ENCODE data around the gene UTS2B. TPM values are rescaled to one million over a fixed set of nuclear protein-coding genes. Genes with fewer than 3 reads are reported as not detected.

Gene UTS2B
- polyA plus RNA-seq, 1 of the 3 experiments (the other 2 are of a cell fraction) = 0.03 TPM

- CTCF ChIA-PET = interaction anchor here (0.9 kb wide), 1 partner anchor 22 kb away, joined by 3 read pairs; no protein-coding TSS in a partner anchor
Measured at GRCh38 chr3:191342006-191342405, 11.7 kb upstream of the UTS2B start.

More at GRCh38 chr3:191342006-191342405, 11.7 kb upstream of the UTS2B start:
- H3K4me2 ChIP-seq = no peak overlapping the region
- H2AFZ ChIP-seq (ENCODE audit: low read depth) = no peak overlapping the region
- H3K9me2 ChIP-seq = no peaks in the 10 kb centered on the region
- no peak overlapping the region for H3K9ac ChIP-seq
- no peak for DNase-seq
- WGBS (ENCODE audit: low lambda C conversion rate) = 75% methylated on average over 2 of the region's 2 CpGs
- POLR2A ChIA-PET = no interaction called here
- H3K27me3 ChIP-seq (ENCODE audit: insufficient read depth) = no peaks in the 10 kb centered on the region
- peaks cover 0 to 30% of the 10 kb centered on the region in 2 experiments; a peak in 2 of 4 replicates for H3K4me1 ChIP-seq (ENCODE audit: control insufficient read depth in 1 of 2, insufficient read depth in 2 of 2, low read depth in 1 of 2, low read length in 1 of 2)
- peaks cover 36% of the 10 kb centered on the region for H4K20me1 ChIP-seq (ENCODE audit: insufficient read depth)
- H3F3A ChIP-seq (replicated peaks; ENCODE audit: insufficient read depth) = peaks cover 20% of the 10 kb centered on the region
- H3K79me2 ChIP-seq (ENCODE audit: insufficient read depth) = peaks cover 97% of the 10 kb centered on the region
- no peak overlapping the region for H3K4me3 ChIP-seq (ENCODE audit: low read depth in 2 of 2, low read length in 1 of 2)
- H3K9me3 ChIP-seq = no peaks in the 10 kb centered on the region
- TF ChIP-seq MXI1 (IDR thresholded peaks at IDR 0.05; ENCODE audit: low read depth, low read length) = no peak
- TF ChIP-seq CHD2 (IDR thresholded peaks at IDR 0.05; ENCODE audit: low read length, partially characterized antibody) = no peak
- TF ChIP-seq GATA2 (CRISPR knock-in tag; IDR thresholded peaks at IDR 0.05) = no peak
- no peak for TF ChIP-seq IRF3 (IDR thresholded peaks at IDR 0.05; ENCODE audit: low read depth, low read length)
- TF ChIP-seq PBX3 (IDR thresholded peaks at IDR 0.05) = no peak
- no peak for TF ChIP-seq NFIC (IDR thresholded peaks at IDR 0.05; ENCODE audit: borderline replicate concordance)
- no peak for TF ChIP-seq TEAD4 (IDR thresholded peaks at IDR 0.05; ENCODE audit: borderline replicate concordance, insufficient read depth)
- TF ChIP-seq RAD21 (IDR thresholded peaks at IDR 0.05; ENCODE audit: low read length) = no peak
- no peak for TF ChIP-seq FOXM1 (IDR thresholded peaks at IDR 0.05; ENCODE audit: low read depth)
- TF ChIP-seq USF2 (IDR thresholded peaks at IDR 0.05; ENCODE audit: borderline replicate concordance, low read depth, low read length) = no peak
- TF ChIP-seq ZBTB33 (IDR thresholded peaks at IDR 0.05; ENCODE audit: borderline replicate concordance, low read depth) = no peak
- TF ChIP-seq REST (IDR thresholded peaks at IDR 0.05; ENCODE audit: low read depth, low read length) = no peak
- no peak for TF ChIP-seq ELF1 (IDR thresholded peaks at IDR 0.05)
- no peak for TF ChIP-seq EZH2phosphoT487 (IDR thresholded peaks at IDR 0.05; ENCODE audit: borderline replicate concordance, low read depth)
- no peaks in the 10 kb centered on the region for H3K36me3 ChIP-seq (replicated peaks in 1 of 2; ENCODE audit: control insufficient read depth in 1 of 2, insufficient read depth in 2 of 2, low read length in 1 of 2)
- no peak overlapping the region for H3K27ac ChIP-seq (ENCODE audit: low read depth in 2 of 2, low read length in 1 of 2)
